SK-N-SH (cell line): ENCODE measurements around the gene LRR1. TPM values are rescaled to one million over a fixed set of nuclear protein-coding genes. Genes with fewer than 3 reads are reported as not detected.

Experiments
- CTCF ChIA-PET: fragments of 300-600, 350-600 bp; formaldehyde crosslinking; extraction: SDS; loops from one replicate; lab custom pipeline; 2021; lab: Yijun Ruan, JAX
- POLR2A ChIA-PET: fragments of 350-600 bp; sonication (Branson Sonifier 250); formaldehyde crosslinking; extraction: SDS; loops from one replicate; lab custom pipeline; 2020; ENCODE audit warnings: antibody characterized with exemption, inconsistent platforms; lab: Yijun Ruan, JAX
- DNase-seq: peaks from one replicate; pipeline ENCODE4 v3.0.0; 2012
- H2AFZ ChIP-seq: fragments of 200-600 bp; sonication (generic); 2 replicates; pipeline ENCODE4 v1.8.1; 2016; ENCODE audit warnings: antibody characterized with exemption, mild to moderate bottlenecking, low read depth
- H3F3A ChIP-seq: fragments of 200-600 bp; sonication (generic); replicated peaks from 2 replicates; pipeline ENCODE3; 2016; ENCODE audit warnings: antibody characterized with exemption, mild to moderate bottlenecking; ENCODE audit not compliant: insufficient read depth
- H3K27ac ChIP-seq, 2 experiments: fragments of 200-500 bp in 1 of 2; fragments of 200-600 bp in 1 of 2; sonication (Bioruptor generic) in 1 of 2; sonication (generic), shearing (Covaris generic) in 1 of 2; 2 replicates each; pipeline versions ENCODE4 v1.5.1 to v1.6.1; 2014 to 2016; ENCODE audit warnings: low read depth in 2 of 2, inconsistent platforms in 1 of 2, low read length in 1 of 2, mild to moderate bottlenecking in 1 of 2, mixed read lengths in 1 of 2
- H3K27me3 ChIP-seq: fragments of 200-600 bp; sonication (generic), shearing (Covaris generic); 2 replicates; pipeline ENCODE4 v1.6.1; 2016; ENCODE audit warnings: mixed run types; ENCODE audit not compliant: insufficient read depth
- H3K36me3 ChIP-seq, 2 experiments: fragments of 200-500 bp in 1 of 2; fragments of 200-600 bp in 1 of 2; sonication (Bioruptor generic) in 1 of 2; sonication (generic) in 1 of 2; replicated peaks in 1 of 2; 2 replicates each; pipeline versions ENCODE3 to v1.5.1; 2014 to 2016; ENCODE audit warnings: low read length in 1 of 2, mild to moderate bottlenecking in 1 of 2; ENCODE audit not compliant: insufficient read depth in 2 of 2, control insufficient read depth in 1 of 2
- H3K4me1 ChIP-seq, 2 experiments: fragments of 200-500 bp in 1 of 2; fragments of 200-600 bp in 1 of 2; sonication (Bioruptor generic) in 1 of 2; sonication (generic), shearing (Covaris generic) in 1 of 2; 2 replicates each; pipeline versions ENCODE4 v1.5.1 to v1.6.1; 2014 to 2016; ENCODE audit warnings: low read depth in 1 of 2, low read length in 1 of 2, mixed run types in 1 of 2; ENCODE audit not compliant: insufficient read depth in 2 of 2, control insufficient read depth in 1 of 2
- H3K4me2 ChIP-seq: fragments of 200-600 bp; sonication (generic), shearing (Covaris generic); 2 replicates; pipeline ENCODE4 v1.6.1; 2017; ENCODE audit warnings: mixed run types
- H3K4me3 ChIP-seq, 2 experiments: fragments of 200-500 bp in 1 of 2; fragments of 200-600 bp in 1 of 2; sonication (Bioruptor generic) in 1 of 2; sonication (generic), shearing (Covaris generic) in 1 of 2; 2 replicates each; pipeline versions ENCODE4 v1.5.1 to v1.8.1; 2014 to 2016; ENCODE audit warnings: low read depth in 2 of 2, inconsistent platforms in 1 of 2, low read length in 1 of 2, mild to moderate bottlenecking in 1 of 2, mixed read lengths in 1 of 2, moderate library complexity in 1 of 2
- H3K79me2 ChIP-seq: fragments of 200-600 bp; sonication (generic); 2 replicates; pipeline ENCODE4 v1.8.1; 2017; ENCODE audit warnings: mild to moderate bottlenecking; ENCODE audit not compliant: insufficient read depth
- H3K9ac ChIP-seq: fragments of 200-600 bp; sonication (generic); 2 replicates; pipeline ENCODE4 v1.6.1; 2017; ENCODE audit warnings: mixed run types
- H3K9me2 ChIP-seq: fragments of 200-600 bp; sonication (generic); 2 replicates; pipeline ENCODE4 v1.6.1; 2017; ENCODE audit warnings: mixed run types
- H3K9me3 ChIP-seq: fragments of 200-600 bp; sonication (generic); 2 replicates; pipeline ENCODE4 v1.6.1; 2017; ENCODE audit warnings: mixed run types, mild to moderate bottlenecking, moderate library complexity
- H4K20me1 ChIP-seq: fragments of 200-600 bp; sonication (generic); 2 replicates; pipeline ENCODE4 v1.6.1; 2017; ENCODE audit warnings: mild to moderate bottlenecking, mixed run types; ENCODE audit not compliant: insufficient read depth
- CHD2 ChIP-seq: fragments of 150-350 bp; IDR thresholded peaks from 2 replicates; pipeline ENCODE4 v1.6.1; 2018; ENCODE audit warnings: low read length; ENCODE audit not compliant: partially characterized antibody
- EZH2phosphoT487 ChIP-seq: fragments of 200-600 bp; sonication (generic); IDR thresholded peaks from 2 replicates; pipeline ENCODE4 v1.6.1; 2017; ENCODE audit warnings: low read depth, mixed run types, mild to moderate bottlenecking, antibody characterized with exemption, moderate library complexity, borderline replicate concordance
- FOSL2 ChIP-seq: IDR thresholded peaks from 2 replicates; pipeline ENCODE4 v1.4.0; 2012; ENCODE audit warnings: low read depth, mild to moderate bottlenecking, moderate library complexity, borderline replicate concordance
- FOXM1 ChIP-seq: IDR thresholded peaks from 2 replicates; pipeline ENCODE4 v1.4.0; 2012; ENCODE audit warnings: low read depth, mild to moderate bottlenecking
- JUND ChIP-seq: IDR thresholded peaks from 2 replicates; pipeline ENCODE4 v1.4.0; 2012
- MEF2A ChIP-seq: IDR thresholded peaks from 2 replicates; pipeline ENCODE4 v1.4.0; 2012; ENCODE audit warnings: low read depth, borderline replicate concordance
- MXI1 ChIP-seq: IDR thresholded peaks from 2 replicates; pipeline ENCODE4 v1.6.1; 2012; ENCODE audit warnings: mild to moderate bottlenecking, low read depth, low read length, improper control_type of control experiment
- NRF1 ChIP-seq: IDR thresholded peaks from 2 replicates; pipeline ENCODE4 v1.6.1; 2012; ENCODE audit warnings: low read depth, mild to moderate bottlenecking, low read length
- RAD21 ChIP-seq: IDR thresholded peaks from 2 replicates; pipeline ENCODE4 v1.6.1; 2012; ENCODE audit warnings: mild to moderate bottlenecking, low read length
- RCOR1 ChIP-seq: fragments of 150-350 bp; IDR thresholded peaks from 2 replicates; pipeline ENCODE4 v1.6.1; 2017; ENCODE audit warnings: antibody characterized with exemption, low read length
- RXRA ChIP-seq: IDR thresholded peaks from 2 replicates; pipeline ENCODE4 v1.4.0; 2012; ENCODE audit warnings: low read depth, mild to moderate bottlenecking, borderline replicate concordance
- SIN3A ChIP-seq: IDR thresholded peaks from 2 replicates; pipeline ENCODE4 v1.6.1; 2012; ENCODE audit warnings: low read depth, mild to moderate bottlenecking, low read length, moderate library complexity, borderline replicate concordance
- TAF1 ChIP-seq: IDR thresholded peaks from 2 replicates; pipeline ENCODE4 v1.6.1; 2012; ENCODE audit warnings: low read depth, mild to moderate bottlenecking, low read length, moderate library complexity, borderline replicate concordance
- TEAD4 ChIP-seq: IDR thresholded peaks from 2 replicates; pipeline ENCODE4 v1.4.0; 2012; ENCODE audit warnings: mild to moderate bottlenecking, borderline replicate concordance; ENCODE audit not compliant: insufficient read depth
- WGBS: methylation state at CpG from one replicate; pipeline ENCODE4 v1.1.6; 2017; ENCODE audit warnings: low lambda C conversion rate; 5-methylcytosine and 5-hydroxymethylcytosine counted together
- polyA plus RNA-seq, 3 experiments: library from polyadenylated mRNA; depleted of rRNA; stranded (reverse); fragments of >200 nt; gene quantifications; 2 replicates each; pipeline ENCODE4 v1.2.3, GENCODE V29; 2012
- TF ChIP-seq, protein P1 (sequence below): IDR thresholded peaks from 2 replicates; pipeline ENCODE4 v1.6.1; 2012; ENCODE audit warnings: mild to moderate bottlenecking, low read depth, low read length, moderate library complexity
- TF ChIP-seq, protein P2 (sequence below): fragments of 150-350 bp; IDR thresholded peaks from 2 replicates; pipeline ENCODE4 v1.6.1; 2016; ENCODE audit warnings: mild to moderate bottlenecking, low read depth, low read length
- TF ChIP-seq, protein P3 (sequence below): IDR thresholded peaks from 2 replicates; pipeline ENCODE4 v1.4.0; 2012; ENCODE audit warnings: low read depth, borderline replicate concordance

The LRR1 gene
- polyA plus RNA-seq, 1 of the 3 experiments (the other 2 are of a cell fraction) = 9.3 TPM

DNA sequence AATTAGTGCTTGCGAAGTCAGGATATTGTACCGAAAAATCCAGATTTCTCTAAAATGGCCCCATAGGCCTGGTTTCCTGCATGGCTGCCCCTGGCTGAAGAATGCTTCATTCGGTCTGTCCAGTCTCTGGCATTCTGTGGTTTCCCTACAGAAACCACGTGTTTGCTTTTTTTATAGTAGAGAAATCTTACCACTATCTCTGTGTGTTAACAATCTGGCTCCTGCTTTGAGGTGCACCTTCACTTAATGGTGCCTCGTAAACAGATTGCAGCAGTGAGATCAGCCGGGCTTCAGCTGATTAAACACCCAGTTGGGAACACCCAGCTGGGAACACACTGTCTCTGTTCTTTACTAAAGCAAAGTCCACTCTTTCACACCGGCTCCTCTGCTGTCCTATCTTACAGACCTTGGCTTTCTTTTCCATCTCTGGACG, 43.0 kb downstream of the LRR1 start:
- WGBS = 73% methylated on average over 8 of the region's 8 CpGs

More for the DNA sequence above, 43.0 kb downstream of the LRR1 start:
- Histone ChIP-seq H3K9me2 (no peaks in the 10 kb centered on the region), H3K4me2 (no peak overlapping the region), H3K27ac (peak overlapping the region; percentile 10 to 12; a peak in 2 of 4 replicates), H3F3A (peaks cover 29% of the 10 kb centered on the region), H2AFZ (no peak overlapping the region), H4K20me1 (peaks cover 8% of the 10 kb centered on the region; the same call in 1 of the 2 replicates), H3K9ac (no peak overlapping the region), H3K36me3 (peaks cover 14 to 32% of the 10 kb centered on the region in 2 experiments)
- CTCF ChIA-PET = interaction anchor here (1.0 kb wide), 1 partner anchor 17 kb away, joined by 3 read pairs; no protein-coding TSS in a partner anchor
- TF ChIP-seq CHD2 (no peak), MEF2A (no peak), RCOR1 (no peak), NRF1 (no peak), TAF1 (no peak), FOSL2 (no peak), JUND (no peak), SIN3A (no peak), RXRA (no peak), EZH2phosphoT487 (no peak), TEAD4 (no peak), MXI1 (no peak), FOXM1 (no peak), RAD21 (no peak)
- TF ChIP-seq, protein P1, sequence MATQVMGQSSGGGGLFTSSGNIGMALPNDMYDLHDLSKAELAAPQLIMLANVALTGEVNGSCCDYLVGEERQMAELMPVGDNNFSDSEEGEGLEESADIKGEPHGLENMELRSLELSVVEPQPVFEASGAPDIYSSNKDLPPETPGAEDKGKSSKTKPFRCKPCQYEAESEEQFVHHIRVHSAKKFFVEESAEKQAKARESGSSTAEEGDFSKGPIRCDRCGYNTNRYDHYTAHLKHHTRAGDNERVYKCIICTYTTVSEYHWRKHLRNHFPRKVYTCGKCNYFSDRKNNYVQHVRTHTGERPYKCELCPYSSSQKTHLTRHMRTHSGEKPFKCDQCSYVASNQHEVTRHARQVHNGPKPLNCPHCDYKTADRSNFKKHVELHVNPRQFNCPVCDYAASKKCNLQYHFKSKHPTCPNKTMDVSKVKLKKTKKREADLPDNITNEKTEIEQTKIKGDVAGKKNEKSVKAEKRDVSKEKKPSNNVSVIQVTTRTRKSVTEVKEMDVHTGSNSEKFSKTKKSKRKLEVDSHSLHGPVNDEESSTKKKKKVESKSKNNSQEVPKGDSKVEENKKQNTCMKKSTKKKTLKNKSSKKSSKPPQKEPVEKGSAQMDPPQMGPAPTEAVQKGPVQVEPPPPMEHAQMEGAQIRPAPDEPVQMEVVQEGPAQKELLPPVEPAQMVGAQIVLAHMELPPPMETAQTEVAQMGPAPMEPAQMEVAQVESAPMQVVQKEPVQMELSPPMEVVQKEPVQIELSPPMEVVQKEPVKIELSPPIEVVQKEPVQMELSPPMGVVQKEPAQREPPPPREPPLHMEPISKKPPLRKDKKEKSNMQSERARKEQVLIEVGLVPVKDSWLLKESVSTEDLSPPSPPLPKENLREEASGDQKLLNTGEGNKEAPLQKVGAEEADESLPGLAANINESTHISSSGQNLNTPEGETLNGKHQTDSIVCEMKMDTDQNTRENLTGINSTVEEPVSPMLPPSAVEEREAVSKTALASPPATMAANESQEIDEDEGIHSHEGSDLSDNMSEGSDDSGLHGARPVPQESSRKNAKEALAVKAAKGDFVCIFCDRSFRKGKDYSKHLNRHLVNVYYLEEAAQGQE = no peak
- TF ChIP-seq, protein P2, sequence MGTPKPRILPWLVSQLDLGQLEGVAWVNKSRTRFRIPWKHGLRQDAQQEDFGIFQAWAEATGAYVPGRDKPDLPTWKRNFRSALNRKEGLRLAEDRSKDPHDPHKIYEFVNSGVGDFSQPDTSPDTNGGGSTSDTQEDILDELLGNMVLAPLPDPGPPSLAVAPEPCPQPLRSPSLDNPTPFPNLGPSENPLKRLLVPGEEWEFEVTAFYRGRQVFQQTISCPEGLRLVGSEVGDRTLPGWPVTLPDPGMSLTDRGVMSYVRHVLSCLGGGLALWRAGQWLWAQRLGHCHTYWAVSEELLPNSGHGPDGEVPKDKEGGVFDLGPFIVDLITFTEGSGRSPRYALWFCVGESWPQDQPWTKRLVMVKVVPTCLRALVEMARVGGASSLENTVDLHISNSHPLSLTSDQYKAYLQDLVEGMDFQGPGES = no peak
- TF ChIP-seq, protein P3, sequence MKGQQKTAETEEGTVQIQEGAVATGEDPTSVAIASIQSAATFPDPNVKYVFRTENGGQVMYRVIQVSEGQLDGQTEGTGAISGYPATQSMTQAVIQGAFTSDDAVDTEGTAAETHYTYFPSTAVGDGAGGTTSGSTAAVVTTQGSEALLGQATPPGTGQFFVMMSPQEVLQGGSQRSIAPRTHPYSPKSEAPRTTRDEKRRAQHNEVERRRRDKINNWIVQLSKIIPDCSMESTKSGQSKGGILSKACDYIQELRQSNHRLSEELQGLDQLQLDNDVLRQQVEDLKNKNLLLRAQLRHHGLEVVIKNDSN = no peak
- TF ChIP-seq, all 33 proteins: peak for 0
- peaks cover 92% of the 10 kb centered on the region for H3K79me2 ChIP-seq
- POLR2A ChIA-PET = no interaction called here
- no peak for DNase-seq
- peaks cover under 1 to 5% of the 10 kb centered on the region in 2 experiments; a peak in 2 of 4 replicates for H3K4me1 ChIP-seq
- H3K9me3 ChIP-seq = no peaks in the 10 kb centered on the region
- no peak overlapping the region for H3K4me3 ChIP-seq
- no peaks in the 10 kb centered on the region for H3K27me3 ChIP-seq
